Measurements from ENCODE around the gene MAT2A.

- no peak for TF ChIP-seq CTCF (IDR thresholded peaks at IDR 0.05)
- no peak for TF ChIP-seq POLR2AphosphoS5 (IDR thresholded peaks at IDR 0.05)
- TF ChIP-seq POLR2A (IDR thresholded peaks at IDR 0.05) = no peak
- TF ChIP-seq EP300 (IDR thresholded peaks at IDR 0.05; ENCODE audit: low read depth) = no peak
Observed at GRCh38 chr2:85583667-85584353, 44.8 kb downstream of the MAT2A start.
